IPS-NIHi11 (cell line): ENCODE measurements around the gene SNAI1.
A peak's percentile ranks its signal among the peaks of the same experiment; 100 is the strongest.

Experiments
- DNase-seq: peaks from one replicate; pipeline ENCODE4 v3.0.0; 2012; ENCODE audit warnings: mixed read lengths, low spot score

Gene SNAI1

DNA sequence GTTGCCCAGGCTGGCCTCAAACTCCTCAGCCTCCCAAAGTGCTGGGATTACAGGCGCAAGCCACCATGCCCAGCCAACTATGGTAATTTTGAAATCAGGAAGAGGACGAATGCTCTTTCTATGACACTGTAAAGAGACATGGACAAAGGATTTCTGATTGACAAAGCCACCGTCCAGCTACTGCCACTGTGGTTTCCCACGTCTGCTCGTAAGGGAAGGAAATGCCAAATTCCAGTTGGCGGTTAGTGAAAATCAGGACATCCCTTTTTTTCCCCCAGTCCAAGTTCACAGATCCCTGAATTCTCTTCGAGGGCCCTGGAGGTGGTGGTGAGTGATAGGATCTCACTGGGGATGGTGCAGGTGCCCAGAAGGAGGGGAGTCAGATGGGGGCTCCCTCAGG lies 31.2 kb downstream of the SNAI1 start:
- DNase-seq: no peak

GRCh38 chr20:50014570-50015562 lies 32.1 kb downstream of the SNAI1 start:
- DNase-seq: peak; percentile 52

- no peak for DNase-seq
Measured at GRCh38 chr20:50015636-50015992, 32.8 kb downstream of the SNAI1 start.

GRCh38 chr20:50015993-50016770 lies 33.4 kb downstream of the SNAI1 start:
- DNase-seq: no peak

DNA sequence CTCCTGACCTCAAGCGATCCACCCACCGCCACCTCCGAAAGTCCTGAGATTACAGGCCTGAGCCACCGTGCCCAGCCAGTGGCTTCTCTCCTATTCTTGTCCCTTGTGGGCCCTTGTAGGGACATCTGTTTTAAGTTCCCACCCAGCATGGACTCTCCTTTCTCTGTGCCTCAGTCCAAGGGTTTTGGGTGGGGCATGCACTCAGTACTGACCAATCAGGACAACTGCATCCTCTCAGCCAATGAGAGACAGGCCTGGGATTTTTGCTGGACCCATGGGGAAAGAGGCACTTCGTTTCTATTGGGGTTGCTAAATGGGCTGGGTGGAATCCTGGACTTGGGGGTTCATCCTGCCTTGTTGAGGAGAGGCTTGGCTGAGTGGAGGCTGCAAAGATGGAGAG lies 34.4 kb downstream of the SNAI1 start:
- DNase-seq: no peak

DNA sequence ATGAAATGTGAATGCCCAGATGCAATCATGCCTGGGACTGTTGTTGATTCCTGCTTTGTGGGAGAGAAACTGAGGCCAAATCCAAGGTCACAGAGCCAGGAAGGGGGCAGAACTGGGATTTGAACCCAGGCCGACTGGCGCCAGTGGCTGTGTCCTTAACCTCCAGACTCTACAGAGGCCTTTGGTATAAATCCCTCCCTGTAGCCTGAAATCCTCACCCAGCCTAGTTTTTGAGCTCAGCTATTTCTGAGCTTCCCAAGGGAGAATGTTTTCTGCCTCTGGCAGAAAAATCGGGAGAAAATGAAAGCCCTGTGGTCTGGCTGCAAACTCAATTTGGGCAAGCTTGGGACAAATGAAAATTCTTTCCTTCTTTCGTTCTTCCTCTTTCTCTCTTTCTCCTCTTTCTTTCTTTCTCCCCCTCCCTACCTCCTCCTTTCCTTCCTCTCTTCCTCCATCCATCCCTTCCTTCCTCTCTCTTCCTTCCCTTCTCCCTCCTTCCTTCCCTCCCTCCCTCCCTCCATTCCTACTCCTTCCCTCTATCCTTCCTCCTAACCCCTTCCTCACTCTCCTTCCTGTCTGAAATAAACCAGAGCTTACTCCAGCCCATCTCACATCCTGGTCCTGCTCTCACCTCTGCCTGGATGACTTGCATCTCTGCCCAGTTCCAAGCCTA lies 34.9 kb downstream of the SNAI1 start:
- no peak for DNase-seq

GRCh38 chr20:50019466-50020256 lies 36.9 kb downstream of the SNAI1 start:
- no peak for DNase-seq

GRCh38 chr20:50020288-50020687 lies 37.5 kb downstream of the SNAI1 start:
- DNase-seq: no peak

DNA sequence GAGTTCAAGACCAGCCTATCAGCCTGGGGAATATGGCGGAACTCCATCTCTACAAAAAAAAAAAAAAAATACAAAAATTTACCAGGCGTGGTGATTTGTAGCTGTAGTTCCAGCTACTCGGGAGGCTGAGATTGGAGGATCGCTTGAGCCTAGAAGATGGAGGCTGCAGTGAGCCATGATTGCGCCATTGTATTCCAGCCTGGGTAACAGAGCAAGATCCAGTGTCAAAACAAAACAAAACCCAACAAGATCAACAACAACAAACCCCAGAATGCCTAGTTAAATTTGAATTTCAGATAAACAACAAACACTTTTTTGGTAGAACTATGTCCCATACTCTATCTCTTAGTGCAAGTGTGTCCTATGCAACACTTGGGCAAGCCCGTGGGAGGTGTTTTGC lies 39.9 kb downstream of the SNAI1 start:
- no peak for DNase-seq

- DNase-seq: no peak
Measured at GRCh38 chr20:50023116-50023805, 40.5 kb downstream of the SNAI1 start.

GRCh38 chr20:50026746-50027575 lies 44.2 kb downstream of the SNAI1 start:
- DNase-seq: no peak

DNA sequence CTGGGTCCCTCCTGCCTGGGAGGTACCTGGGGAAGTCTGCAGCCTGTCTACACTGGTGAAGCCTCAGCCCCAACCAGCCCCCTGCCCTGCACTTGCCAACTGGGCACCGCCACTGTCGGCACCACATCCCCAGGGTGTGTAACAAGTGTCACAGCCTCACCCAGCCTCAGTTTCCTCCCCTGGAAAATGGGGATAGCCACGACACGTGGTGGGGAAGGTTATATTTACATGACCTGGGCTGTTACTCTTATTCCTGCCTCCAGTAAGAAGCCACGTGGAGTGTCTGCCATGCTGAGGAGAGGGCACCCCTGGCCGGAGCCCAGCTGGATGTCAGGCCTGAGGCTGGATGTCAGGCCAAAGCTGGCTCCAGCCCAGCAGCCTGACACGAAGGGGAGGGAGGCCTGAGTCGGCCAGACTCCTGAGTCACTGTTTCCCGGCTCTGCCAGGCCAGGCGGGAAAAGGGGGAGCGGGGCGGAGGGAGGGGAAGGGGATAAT lies 44.9 kb downstream of the SNAI1 start:
- DNase-seq: peak; percentile 56

GRCh38 chr20:50029083-50029696 lies 46.4 kb downstream of the SNAI1 start:
- DNase-seq: no peak

GRCh38 chr20:50029697-50030461 lies 47.1 kb downstream of the SNAI1 start:
- no peak for DNase-seq

- DNase-seq: no peak
Measured at GRCh38 chr20:50032955-50033666, 50.3 kb downstream of the SNAI1 start.

DNA sequence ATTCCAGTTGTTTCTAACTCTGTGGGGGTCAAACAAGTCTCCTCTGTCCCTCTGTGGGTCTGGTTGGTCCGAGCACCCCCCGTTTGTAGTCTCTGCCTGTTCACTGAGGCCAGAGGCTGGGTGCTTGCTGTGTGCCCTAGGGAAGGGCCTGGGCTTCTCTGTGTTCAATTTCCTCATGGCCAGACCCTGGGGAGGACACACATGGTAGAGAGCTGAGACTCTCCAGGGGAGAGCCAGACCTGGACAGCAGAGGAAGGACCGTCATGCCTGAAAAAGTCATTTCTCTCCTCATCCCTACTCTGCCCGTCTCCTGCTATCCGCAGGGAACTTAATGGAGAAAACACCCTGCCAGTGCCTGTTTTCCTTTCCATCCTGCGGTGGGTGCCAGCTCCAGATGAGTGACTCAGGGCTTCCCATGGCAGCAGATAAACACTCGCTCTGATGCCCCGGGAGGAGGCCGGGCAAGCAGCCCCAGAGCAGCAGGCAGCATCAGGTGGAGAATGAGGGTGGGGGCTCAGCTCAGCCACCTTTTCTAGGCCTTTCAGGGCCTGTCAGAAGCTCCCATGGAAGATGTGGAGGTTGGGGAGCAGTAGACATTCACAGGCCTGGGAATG lies 51.9 kb downstream of the SNAI1 start:
- DNase-seq: no peak

GRCh38 chr20:50036703-50037102 lies 53.9 kb downstream of the SNAI1 start:
- DNase-seq: no peak

DNA sequence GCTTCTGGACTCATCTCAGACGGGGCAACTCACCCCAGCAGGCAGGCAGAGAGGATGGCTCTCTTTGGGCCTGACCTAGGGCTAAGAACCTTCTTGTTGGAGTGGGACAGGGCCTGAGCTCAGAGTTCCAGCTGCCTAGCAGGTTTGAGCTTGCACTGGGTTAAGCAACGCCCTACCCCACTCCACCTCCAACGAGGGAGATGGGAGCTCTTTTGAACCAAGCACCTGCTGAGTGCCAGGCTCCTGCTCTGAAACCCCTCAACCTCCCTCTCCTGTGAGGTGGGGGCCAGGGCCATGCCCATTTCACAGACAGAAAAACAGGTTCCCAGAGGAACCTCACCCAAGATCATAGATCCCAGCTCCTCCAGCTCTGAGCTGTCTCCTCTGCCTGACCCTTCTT lies 54.3 kb downstream of the SNAI1 start:
- no peak for DNase-seq
